Stomach smooth muscle (tissue), 2 donors: ENCODE data around the gene VGF.

Experiments
- H3K27ac ChIP-seq: one replicate; pipeline ENCODE4 v1.7.0; 2013; ENCODE audit warnings: mild to moderate bottlenecking, low read length, inconsistent platforms
- H3K27me3 ChIP-seq, 2 donors: one replicate each; pipeline ENCODE4 v1.7.0; 2013; ENCODE audit warnings: low read length in 2 of 2; ENCODE audit not compliant: insufficient read depth in 2 of 2, control insufficient read depth in 1 of 2
- H3K36me3 ChIP-seq, 2 donors: one replicate each; pipeline ENCODE4 v1.7.0; 2013; ENCODE audit warnings: low read length in 2 of 2; ENCODE audit not compliant: control insufficient read depth in 2 of 2, insufficient read depth in 2 of 2
- H3K4me1 ChIP-seq: one replicate; pipeline ENCODE4 v1.7.0; 2013; ENCODE audit warnings: low read length; ENCODE audit not compliant: control insufficient read depth, insufficient read depth
- H3K4me3 ChIP-seq, 2 donors: one replicate each; pipeline ENCODE4 v1.7.0; 2013; ENCODE audit warnings: low read length in 2 of 2
- H3K9ac ChIP-seq, 2 donors: one replicate each; pipeline ENCODE4 v1.7.0; 2013; ENCODE audit warnings: low read length in 2 of 2, mild to moderate bottlenecking in 1 of 2
- H3K9me3 ChIP-seq, 2 donors: one replicate each; pipeline ENCODE4 v1.7.0; 2013; ENCODE audit warnings: low read length in 2 of 2; ENCODE audit not compliant: control insufficient read depth in 2 of 2
- donor health status: healthy.
- donor health status: Pancreatic carcinoma.

The VGF gene

GRCh38 chr7:101164071-101164840 lies 1.1 kb downstream of the VGF start:
- H3K9me3 ChIP-seq, result no peaks in the 10 kb centered on the region
- H3K4me3 ChIP-seq, result no peak overlapping the region
- no peak overlapping the region for H3K9ac ChIP-seq
- H3K27ac ChIP-seq, result no peak overlapping the region
- H3K36me3 ChIP-seq, result peaks cover 5 to 8% of the 10 kb centered on the region in 2 donors
- peaks cover 32% of the 10 kb centered on the region for H3K4me1 ChIP-seq
- peaks cover 58 to 76% of the 10 kb centered on the region in 2 donors for H3K27me3 ChIP-seq

GRCh38 chr7:101163279-101164070 lies 1.9 kb downstream of the VGF start:
- peaks cover 9 to 13% of the 10 kb centered on the region in 2 donors for H3K36me3 ChIP-seq
- H3K4me3 ChIP-seq, result peak overlapping the region; percentile 31 to 60
- no peak overlapping the region for H3K27ac ChIP-seq
- no peaks in the 10 kb centered on the region for H3K9me3 ChIP-seq
- peaks cover 31% of the 10 kb centered on the region for H3K4me1 ChIP-seq
- peaks cover 51 to 71% of the 10 kb centered on the region in 2 donors for H3K27me3 ChIP-seq
- H3K9ac ChIP-seq, result no peak overlapping the region

DNA sequence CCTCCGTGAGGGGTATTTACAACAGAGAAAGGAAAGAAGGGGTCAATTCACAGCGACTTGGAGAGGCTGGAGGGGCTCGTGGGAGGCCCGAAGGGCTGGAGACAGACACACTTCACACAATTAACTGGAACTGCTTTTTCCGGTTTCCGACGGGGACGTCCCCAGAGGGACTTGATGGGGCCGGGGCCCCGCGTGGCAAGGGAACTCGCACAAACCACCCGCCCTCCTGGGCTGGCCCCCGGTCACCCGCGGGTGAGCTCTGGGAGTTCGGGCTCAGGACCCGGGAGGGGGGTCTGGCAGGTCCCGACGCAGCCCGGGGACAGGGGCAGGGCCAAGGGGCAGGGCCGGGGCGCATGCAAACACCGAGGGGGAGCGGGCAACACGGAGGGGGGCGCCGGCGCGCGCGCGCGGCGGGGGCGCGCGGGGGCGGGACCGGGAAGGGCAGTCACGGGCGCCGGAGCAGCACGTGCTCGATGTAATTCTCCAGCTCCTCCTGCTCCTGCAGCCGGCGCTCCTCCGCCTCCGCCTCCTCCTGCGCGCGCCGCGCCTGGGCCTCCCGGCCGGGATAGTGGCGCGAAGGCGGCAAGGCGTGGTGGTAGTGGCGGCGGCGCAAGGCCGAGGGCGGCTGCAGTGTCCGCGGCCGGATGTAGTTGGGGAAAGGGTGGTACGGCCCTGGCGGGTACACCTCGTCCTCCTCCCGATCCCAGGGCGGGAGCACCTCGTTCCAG lies 2.7 kb downstream of the VGF start:
- H3K9me3 ChIP-seq, result no peaks in the 10 kb centered on the region
- H3K4me3 ChIP-seq, result peak overlapping the region; percentile 4 to 60
- peaks cover 31% of the 10 kb centered on the region for H3K4me1 ChIP-seq
- H3K27me3 ChIP-seq, result peaks cover 44 to 64% of the 10 kb centered on the region in 2 donors
- H3K27ac ChIP-seq, result no peak overlapping the region
- no peak overlapping the region for H3K9ac ChIP-seq
- peaks cover 12 to 16% of the 10 kb centered on the region in 2 donors for H3K36me3 ChIP-seq

GRCh38 chr7:101161692-101162471 lies 3.5 kb downstream of the VGF start:
- H3K27ac ChIP-seq, result no peak overlapping the region
- no peak overlapping the region for H3K9ac ChIP-seq
- H3K27me3 ChIP-seq, result peaks cover 37 to 55% of the 10 kb centered on the region in 2 donors
- no peaks in the 10 kb centered on the region for H3K9me3 ChIP-seq
- H3K4me3 ChIP-seq, result no peak overlapping the region
- H3K36me3 ChIP-seq, result peaks cover 12 to 16% of the 10 kb centered on the region in 2 donors
- peaks cover 31% of the 10 kb centered on the region for H3K4me1 ChIP-seq

- no peaks in the 10 kb centered on the region for H3K9me3 ChIP-seq
- peaks cover 31 to 48% of the 10 kb centered on the region in 2 donors for H3K27me3 ChIP-seq
- peaks cover 29% of the 10 kb centered on the region for H3K4me1 ChIP-seq
- no peak overlapping the region for H3K9ac ChIP-seq
- no peak overlapping the region for H3K27ac ChIP-seq
- H3K4me3 ChIP-seq, result no peak overlapping the region
- peaks cover 12 to 16% of the 10 kb centered on the region in 2 donors for H3K36me3 ChIP-seq
Measured at GRCh38 chr7:101160910-101161309, 4.5 kb downstream of the VGF start.

DNA sequence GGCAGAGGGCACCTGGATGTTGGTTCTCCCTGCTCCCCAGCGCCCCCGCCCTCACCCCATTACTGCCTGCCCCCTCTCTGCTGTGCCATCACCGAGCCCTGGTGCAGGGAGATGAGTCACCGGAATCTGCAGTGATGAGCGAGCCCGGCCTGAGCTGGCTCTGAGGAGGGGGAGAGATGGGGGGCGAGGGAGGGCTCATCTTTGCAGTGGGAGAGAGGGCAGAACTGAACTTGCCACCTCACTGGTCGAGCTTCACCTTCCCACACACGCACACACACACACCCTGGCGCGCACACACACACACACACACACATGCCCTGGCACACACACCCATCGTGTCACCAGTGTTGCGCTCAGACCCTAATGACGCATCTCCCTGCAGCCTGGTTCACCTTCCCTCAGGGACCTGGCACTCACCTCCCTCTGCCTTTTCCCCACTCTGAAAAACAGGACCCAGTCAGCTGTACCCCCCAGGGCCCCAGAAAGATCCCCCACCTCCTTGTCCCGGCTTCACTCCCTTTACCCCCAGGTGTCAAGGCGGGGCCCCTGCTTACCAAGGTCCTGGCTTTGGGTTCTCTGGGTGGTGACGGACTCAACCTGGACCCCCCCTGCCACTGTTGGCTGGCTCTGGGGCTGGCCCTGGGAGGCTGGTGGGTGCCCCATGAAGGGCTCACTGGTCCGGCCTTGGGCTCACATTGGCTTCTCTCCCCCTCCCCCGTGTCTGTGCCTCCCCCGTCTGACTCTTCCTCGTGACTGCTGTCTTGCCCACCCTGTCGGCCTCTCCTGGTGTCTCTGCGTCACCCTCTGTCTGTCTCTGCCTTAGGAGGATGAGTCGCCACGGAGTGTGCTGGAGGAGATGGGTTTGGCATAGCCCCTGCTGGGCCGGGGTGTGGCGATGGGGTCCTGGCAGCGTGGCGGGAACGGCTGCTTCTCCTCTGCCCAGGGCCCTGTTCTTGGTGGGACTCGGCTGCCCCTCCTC lies 5.4 kb downstream of the VGF start:
- Histone ChIP-seq H3K36me3 (peaks cover 12 to 16% of the 10 kb centered on the region in 2 donors), H3K4me1 (peaks cover 27% of the 10 kb centered on the region), H3K4me3 (no peak overlapping the region), H3K27ac (no peak overlapping the region), H3K27me3 (peaks cover 24 to 40% of the 10 kb centered on the region in 2 donors), H3K9ac (no peak overlapping the region), H3K9me3 (no peaks in the 10 kb centered on the region)

GRCh38 chr7:101156866-101157589 lies 8.3 kb downstream of the VGF start:
- H3K27me3 ChIP-seq, result peaks cover 5 to 14% of the 10 kb centered on the region in 2 donors
- H3K36me3 ChIP-seq, result peaks cover 12 to 16% of the 10 kb centered on the region in 2 donors
- no peak overlapping the region for H3K9ac ChIP-seq
- no peak overlapping the region for H3K27ac ChIP-seq
- H3K4me1 ChIP-seq, result peaks cover 10% of the 10 kb centered on the region
- H3K4me3 ChIP-seq, result no peak overlapping the region
- no peaks in the 10 kb centered on the region for H3K9me3 ChIP-seq

GRCh38 chr7:101156277-101156676 lies 9.1 kb downstream of the VGF start:
- H3K27me3 ChIP-seq, result peaks cover under 1 to 7% of the 10 kb centered on the region in 2 donors
- no peak overlapping the region for H3K27ac ChIP-seq
- peaks cover 10% of the 10 kb centered on the region for H3K4me1 ChIP-seq
- peaks cover 12 to 16% of the 10 kb centered on the region in 2 donors for H3K36me3 ChIP-seq
- no peaks in the 10 kb centered on the region for H3K9me3 ChIP-seq
- H3K9ac ChIP-seq, result no peak overlapping the region
- no peak overlapping the region for H3K4me3 ChIP-seq

- peaks cover 10% of the 10 kb centered on the region for H3K4me1 ChIP-seq
- H3K27ac ChIP-seq, result no peak overlapping the region
- H3K36me3 ChIP-seq, result peaks cover 11 to 15% of the 10 kb centered on the region in 2 donors
- peak overlapping the region; percentile 65 to 77 for H3K4me3 ChIP-seq
- H3K27me3 ChIP-seq, result peaks cover 0 to 7% of the 10 kb centered on the region in 2 donors
- no peaks in the 10 kb centered on the region for H3K9me3 ChIP-seq
- H3K9ac ChIP-seq, result peak overlapping the region; percentile 55 to 67
Measured at GRCh38 chr7:101155303-101155702, 10.1 kb downstream of the VGF start.
